NOMO-1 treated with dmso at 0.1 percent for 144 hours (cell line): ENCODE measurements around the gene ATP10A.
"Not testable (repeated sequence)": the region's sequence is repeated elsewhere in the genome, so short reads cannot be mapped to it uniquely, and the experiment has no call there.

ENCODE experiments used
- DNase-seq: peaks from one replicate; lab custom pipeline; 2025; ENCODE audit not compliant: unreplicated experiment; lab: John Stamatoyannopoulos, UW

The ATP10A gene

DNA sequence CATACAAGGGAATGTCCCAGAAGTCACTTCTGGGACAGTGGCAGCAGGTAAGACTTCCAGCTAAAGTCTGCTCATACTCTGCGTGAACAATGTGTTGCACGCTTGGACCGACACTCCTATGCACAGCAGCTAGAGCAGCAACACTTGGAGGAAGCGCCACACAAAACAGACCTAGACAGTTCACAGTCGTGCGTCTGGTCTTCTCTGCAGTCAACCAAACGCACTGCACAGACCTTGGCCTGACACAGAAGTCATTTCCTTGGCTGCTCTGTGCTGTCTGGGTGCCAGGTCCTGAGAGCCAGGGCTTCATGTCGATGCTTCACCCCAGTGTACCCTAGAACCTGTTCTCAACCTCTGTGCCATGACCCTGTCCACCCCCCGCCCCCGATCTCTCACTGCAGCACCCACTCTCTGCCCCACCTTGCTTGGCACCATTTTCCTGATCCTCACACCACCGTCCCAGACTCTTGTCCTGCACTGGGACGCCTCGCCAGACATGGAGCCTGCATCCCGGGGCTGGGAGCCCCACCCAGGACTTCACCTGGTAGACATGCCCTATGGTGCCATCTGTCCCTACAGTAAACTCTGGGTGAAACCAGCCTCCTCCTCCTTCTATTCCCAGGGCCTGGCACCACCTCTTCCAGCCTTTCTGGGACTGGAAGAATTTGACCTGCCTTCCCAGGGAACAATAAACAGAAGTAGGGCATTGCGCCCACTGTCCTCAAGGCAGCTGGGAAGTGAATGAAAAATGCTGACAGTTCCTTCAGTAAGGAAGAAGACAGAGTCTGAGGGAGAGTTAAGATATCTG is 3.1 kb downstream of the ATP10A start:
- DNase-seq, result no peak

DNA sequence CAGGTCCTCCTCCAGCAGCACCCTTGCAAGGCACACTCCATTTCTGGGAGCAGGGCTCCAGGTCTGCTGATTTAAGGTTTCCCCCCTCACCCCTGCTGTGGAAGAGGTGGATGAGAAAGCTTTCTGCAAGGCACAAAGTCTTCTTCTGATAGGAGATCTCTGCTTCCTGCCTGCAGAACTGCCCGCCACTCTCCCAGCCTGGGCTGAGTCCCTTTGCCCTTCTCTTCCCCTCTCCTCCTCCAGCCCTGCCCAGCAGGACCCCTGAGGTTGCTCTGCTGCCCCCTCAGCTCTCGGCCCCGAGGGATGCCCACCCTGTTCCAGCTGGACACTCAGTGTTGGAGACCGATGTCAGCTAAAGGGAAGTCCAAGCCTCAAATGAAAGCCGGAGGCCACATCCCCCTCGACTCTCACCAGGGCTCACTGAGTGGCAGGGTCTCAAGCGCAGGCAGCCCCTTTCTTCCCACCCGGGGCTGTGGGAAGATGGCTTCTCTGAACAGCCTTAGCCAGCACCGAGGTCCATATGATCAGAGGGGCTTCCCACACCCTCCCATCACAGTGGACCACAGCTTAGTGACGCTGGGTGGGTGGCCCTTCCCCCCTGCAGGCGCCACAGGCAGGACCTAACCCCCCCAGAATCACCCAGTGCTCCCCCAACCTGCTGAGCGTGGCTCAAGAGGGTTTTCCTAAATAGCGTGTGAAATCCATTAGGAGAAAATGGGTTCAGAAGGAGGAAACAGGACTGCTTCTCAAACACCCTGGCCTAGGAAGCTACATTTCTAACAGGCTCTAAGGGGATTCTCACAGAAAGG is 4.0 kb downstream of the ATP10A start:
- DNase-seq, result no peak

DNA sequence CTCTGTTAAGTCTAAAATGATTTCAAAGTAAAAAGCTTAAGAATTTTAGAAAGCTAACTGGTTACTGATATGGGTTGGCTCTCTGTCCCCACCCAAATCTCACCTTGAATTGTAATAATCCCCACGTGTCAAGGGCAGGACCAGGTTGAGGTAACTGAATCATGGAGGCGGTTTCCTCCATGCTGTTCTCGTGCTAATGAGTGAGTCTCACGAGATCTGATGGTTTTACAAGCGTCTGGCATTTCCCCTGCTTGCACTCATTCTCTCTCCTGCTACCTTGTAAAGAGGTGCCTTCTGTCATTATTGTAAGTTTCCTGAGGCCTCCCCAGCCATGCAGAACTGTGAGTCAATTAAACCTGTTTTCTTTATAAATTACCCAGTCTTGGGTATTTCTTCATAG is 7.1 kb downstream of the ATP10A start:
- not testable (repeated sequence) for DNase-seq

DNA sequence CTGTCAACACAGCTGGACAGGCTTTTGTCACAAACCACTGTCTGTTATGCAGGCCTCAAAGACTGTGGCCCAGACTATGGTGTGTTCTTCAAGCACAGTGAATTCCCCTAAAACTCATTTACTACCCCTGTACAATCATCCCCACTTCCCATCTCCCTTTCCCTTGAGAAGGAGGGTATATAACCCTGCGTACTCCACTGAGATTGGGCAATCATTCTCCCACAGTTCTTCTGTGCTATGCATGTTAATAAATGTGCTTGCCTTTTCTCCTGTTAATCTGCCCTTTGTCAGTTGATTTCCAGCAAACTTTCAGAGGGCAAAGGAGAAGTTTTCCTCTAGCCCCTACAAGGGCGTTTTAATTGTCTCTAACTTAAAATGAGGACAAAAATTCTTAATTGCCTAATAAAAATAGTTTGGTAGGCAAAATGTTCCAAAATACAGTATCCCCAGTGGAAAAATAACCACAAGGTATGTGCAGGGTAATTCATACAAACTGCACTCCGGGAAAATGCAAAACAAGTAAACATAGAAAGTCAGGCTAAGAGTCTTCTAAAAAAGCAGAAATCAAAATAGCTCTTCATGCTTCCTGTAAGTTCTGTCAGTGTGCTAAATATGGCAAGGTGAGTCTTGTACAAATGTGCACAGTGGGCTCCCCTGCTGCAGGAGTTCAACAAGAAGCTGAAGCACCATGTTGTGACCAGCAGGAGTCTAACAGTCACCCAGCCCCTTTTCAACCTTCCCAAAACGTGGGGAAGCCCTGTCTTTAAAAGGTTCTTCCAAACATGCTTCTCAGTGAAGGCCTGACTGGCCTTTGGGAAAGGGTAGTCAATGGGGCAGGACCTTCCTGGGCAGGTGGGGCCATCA is 10.2 kb downstream of the ATP10A start:
- DNase-seq, result no peak

DNA sequence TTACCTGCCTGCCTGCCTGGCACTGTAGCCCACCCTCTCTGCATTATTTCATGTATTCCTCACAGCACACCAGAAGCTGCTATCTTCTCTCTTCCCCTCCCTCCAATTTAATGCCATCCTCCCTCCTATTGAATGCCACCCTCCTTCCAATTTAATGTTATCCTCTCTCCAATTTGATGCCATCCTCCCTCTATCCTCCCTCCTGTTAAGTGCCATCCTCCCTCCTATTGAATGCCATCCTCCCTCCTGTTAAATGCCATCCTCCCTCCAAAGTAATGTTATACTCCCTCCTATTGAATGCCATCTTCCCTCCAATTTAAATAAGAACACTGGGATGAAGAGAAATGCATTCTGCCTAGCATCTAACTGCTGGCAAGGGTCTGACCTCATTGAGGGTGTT is 11.1 kb downstream of the ATP10A start:
- no peak for DNase-seq

DNA sequence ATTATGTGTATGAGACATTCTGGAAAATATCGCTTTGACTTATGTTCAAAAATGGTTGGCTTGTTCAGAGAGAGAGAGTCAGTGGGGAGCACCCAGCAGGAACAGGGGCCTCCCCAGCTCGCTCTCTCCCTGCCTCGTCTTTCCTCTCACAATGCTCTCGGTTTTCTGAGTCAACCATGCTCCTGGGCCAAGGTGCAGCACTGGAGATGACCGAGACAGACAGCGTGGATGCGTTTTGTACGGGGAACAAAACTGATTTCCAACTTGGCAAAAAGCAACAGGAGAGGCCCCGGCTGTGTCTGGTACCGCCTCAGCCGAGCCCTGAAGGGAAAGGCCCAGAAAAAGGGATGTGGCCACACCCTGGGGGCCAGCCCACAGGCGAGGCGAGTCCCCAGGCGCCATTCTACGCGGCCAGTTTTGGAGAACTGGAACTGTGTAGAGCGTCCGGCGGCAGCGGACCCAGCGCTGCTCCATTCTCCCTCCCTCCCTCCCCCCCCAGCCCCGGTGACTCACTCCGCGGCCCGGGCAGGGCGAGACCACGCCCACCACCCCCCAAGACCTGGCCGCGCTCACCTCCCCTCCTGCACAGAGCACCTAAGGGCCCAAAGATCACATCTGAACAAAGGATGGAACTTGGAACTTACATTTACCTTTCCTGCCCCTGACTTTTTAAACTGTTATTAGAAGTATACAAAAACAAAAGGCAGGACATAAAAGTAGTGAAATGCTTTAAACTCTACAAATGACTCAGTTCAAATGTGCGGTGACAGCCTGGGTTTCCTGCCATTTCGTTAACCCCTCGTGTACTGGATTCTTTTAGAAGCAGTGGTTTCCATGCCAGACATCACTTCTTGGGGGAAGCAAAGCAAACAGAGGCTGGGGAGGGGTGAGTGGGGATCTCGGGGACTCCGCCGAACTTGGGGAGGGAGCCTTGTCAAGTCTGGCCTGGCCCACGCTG is 12.7 kb downstream of the ATP10A start:
- DNase-seq, result peak; percentile 93

DNA sequence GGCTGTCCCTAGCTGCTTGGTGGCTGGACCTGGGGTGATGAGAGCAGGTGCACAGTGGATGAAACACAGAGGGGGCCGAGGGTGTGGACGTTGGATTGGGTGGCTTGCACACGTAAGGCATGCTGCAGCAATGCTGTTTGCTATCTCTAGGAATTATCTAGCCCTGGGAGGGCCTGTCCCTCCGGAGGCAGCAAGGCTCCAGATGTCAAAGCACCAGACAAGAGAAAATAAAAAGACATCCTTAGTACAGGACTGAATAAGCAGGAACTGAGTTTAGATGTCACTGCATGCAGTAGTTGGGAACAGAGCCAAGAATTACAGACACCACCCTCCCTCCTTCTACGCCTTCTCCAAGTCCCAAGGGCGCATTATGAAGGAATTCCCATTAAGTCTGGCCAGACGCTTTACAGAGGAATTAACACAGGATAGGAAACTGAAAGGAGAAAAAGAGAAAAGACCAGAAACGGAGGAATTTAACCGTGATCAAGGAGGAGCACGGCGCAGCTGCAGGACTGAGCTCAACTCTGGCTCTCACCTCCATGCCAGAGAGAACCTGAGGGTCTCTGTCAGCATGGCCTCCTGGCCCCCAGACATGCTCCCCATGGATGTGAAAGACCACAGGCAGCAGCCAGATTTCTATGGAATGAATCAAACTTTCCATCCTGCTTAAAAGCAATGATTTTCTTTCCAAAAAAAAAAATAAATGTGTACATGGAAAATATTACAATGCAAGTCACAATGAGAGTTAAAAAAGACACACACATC is 13.8 kb downstream of the ATP10A start:
- no peak for DNase-seq

DNA sequence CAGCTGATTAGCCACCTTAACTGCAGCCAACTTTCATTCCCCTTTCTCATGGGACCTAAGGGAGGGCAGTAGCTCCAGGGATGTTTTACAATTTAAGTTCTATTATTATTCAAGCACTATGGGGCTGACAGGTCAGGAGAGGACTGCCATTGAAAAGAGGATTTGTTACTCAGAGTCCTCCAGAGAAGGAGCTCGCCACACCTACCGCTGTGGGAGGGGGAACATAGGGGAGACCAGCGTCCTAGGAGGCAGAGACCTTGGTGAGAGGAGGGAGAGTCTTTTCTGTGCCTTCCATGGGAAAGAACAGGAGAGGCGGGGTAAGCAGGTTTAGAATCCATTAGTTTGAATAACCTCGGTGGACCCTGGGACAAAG is 14.4 kb downstream of the ATP10A start:
- DNase-seq, result no peak

DNA sequence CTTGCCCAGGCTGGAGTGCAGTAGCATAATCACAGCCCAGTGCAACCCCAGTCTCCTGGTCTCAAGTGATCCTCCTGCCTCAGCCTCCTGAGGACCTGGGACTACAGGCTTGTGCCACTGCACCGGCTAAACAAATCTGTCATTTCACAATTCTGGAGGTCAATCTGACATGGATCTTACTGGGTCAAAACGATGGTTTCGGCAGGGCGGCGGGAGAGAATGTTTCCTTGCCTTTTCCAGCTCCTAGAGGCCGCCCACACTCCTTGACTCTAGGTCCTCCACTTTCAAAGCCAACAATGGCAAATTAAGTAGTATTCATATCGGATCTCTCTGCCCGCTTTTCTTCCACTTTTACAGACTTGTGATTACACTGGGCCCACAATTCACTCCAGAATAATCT is 14.8 kb downstream of the ATP10A start:
- DNase-seq, result no peak

DNA sequence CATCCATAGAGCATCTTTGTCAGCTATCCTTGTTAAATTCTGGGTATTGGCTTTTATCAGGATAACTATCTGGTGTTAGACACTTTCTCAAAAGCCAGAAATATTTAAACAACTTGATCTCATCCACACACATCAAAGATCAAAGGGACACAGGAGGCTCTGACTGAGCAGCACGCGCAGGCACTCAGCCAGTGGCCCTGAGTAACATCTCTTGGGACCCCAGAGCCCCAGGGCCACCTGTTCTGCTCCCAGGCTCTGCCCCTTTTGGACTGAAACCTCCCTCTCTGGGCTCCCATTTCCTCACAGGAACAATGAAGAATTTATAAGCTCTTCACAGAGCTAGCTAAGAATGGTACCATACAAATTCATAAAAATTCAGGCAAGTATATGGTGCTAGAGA is 16.1 kb downstream of the ATP10A start:
- no peak for DNase-seq

DNA sequence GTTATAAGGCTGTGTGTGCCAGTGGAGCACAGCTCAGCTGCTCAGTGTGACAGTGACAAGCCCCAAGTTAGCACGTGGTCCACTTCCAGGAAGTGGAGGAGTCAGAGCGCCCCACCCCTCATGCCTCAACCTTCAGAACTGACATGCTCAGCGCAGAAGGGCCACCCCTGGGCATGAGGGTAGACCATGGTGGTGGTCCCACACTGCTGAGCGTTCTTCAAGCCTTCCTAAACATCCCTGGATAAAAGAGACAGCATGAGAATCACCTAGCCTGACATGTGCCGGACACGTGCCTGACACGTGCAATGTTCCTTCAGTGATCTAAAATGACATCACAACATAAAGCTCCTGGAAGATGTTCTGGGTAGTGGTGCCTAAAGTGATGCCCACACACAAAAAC is 16.8 kb downstream of the ATP10A start:
- DNase-seq, result no peak

DNA sequence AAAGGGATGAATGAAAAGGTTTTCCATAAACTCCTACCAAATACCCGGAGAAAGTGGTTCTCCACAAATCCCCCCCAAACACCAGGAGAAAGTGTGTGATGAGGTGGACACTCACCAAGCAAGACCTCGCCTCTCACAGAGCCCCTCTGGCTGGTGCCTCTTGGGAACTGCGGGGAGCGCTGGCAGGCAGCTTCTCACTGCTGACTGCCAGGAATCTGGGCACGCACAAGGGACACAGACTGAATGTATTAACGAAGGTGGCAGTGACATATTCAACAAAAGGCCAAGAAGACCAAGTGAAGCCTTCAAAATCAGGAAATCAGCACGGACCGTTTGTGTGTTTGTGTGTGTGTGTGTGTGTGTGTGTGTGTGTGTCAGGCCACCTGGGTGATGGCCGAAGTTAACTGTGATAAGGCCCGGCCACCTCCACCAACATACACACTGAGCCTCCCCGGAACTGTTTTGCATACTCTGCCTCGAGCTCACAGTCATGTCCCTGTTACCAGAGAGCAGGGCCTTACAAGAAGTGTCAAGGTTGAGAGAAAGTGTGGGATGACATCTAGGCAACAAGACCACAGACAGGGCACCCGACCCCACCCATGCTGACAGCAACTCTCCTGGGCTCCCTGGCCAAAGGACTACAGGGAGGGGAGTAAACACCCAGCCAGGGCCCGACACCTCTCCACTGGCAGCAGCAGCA is 18.0 kb downstream of the ATP10A start:
- no peak for DNase-seq

DNA sequence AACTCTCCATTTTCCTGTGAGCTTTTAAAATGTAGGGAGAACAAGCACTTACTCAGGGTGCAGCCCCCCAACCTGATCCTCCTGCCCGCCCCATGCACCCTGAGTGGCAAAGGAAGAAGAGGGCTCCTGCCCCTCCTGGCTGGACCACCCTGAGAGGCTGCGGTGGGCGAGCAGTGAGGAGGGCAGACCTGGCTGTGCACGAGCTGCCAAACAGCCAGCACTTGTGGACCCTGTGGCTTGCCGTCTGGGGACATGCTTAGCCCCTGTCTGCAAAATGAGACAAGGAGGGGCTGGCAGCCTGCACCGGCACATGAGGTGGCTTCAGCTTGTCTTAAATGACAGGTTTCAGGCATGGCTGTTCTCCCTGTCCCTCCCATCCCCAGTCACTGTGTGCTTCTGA is 18.6 kb downstream of the ATP10A start:
- DNase-seq, result no peak

DNA sequence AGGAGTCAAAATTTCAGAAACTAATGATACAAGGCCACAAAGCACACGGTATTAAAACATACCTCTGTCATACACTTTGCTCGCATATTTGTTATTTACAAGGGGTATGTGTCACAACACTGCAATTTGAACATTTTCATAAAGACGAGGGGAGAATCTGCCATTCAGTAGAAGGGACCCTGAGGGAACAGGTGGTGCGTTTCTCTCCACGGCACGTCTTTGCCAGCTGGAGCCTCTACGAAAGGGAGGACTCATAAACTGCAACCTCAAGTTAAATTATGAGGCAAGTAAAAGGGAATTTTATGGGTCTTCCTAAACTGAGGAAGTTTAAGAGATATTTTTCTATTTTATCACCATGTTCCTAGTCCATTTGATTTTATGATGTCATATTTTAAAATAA is 19.1 kb downstream of the ATP10A start:
- no peak for DNase-seq

DNA sequence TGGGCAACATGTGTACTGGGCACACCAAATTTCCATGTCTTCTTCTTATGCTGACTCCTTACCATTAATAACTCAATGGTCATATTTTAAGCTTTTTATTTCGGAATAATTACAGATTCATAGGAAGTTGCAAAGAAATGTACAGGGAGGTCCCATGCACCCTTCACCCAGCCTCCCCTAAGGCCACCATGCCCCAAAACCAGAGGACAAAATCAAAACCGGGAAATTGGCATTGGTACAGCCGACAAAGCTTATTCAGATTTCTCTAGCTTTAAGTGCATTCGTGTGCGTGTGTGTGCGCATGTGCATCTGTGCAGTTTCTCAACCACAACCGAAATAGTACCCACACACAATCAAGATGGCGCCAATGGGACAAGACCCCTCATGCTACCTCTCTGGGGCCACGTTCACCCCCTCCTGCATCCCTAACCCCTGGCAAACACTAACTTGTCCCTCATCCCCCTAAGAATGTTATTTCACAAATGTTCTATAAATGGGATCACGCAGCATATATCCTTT is 23.4 kb downstream of the ATP10A start:
- no peak for DNase-seq

DNA sequence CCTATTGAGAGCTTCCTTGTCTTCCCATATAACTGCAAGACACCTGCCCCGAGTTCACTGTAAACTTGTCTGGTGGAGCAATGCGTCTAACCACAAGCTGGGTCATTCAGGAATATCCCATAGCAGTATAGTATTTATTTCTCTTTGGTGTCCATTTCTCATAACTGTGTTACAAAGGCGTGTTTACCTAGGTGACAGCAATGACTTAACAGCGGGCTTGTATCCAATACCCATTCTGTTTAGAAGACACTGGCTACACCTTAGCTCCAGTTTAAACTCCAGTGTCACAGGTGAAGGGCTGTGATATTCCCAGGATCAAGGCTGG is 24.3 kb downstream of the ATP10A start:
- no peak for DNase-seq

DNA sequence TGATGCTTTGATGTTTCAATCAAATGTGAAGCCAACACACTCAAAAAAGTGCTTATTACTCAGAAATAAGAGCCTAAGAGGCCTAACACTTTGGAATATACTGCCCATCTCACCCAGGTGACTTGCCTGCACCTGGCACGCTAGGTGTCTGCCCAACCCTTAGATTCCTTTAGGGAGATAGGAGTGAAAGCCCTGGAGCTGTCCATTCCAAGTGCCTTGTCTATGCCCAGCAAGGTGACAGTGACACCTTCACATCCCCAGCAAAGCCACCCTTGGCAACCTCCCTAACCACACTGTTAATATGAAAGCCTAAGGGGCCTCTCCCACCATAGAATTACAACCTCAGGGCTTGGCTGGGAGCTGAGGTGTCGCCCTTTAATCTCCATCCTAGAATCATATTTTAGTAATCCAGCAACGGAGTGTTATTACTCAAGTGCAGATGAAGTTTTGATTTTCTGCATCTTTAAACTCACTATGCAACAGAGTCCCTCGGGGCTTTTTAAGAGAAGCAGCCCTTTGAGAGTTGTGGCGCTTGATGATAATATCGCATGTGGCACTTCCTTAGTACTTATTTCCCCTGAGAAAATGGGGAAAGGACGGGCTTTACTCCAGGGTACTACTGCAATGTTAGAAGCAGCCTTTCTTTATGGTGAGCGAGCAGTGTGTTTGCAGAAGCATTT is 24.8 kb downstream of the ATP10A start:
- DNase-seq, result no peak

DNA sequence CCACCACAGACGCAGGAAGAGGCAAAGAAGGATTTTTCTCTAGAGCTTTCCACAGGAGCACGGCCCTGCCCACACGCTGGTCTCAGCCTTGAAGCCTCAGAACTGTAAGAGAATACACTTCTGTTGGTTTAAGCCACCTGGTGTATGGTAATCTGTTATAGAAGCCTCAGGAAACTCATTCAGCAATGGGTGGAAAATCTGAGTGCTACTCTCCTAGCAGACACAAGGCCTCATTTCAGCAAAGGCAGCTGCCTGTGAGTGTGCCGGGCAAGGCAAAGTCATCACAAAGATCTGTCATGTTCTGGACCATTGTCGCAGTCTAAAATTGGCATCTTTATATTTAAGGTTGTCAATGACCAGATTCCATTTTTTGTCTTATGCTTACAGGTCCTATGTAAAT is 31.0 kb downstream of the ATP10A start:
- no peak for DNase-seq
